HG03521 (cell line): ENCODE measurements around the gene CFAP46.
"Not testable (repeated sequence)": the region's sequence is repeated elsewhere in the genome, so short reads cannot be mapped to it uniquely, and the experiment has no call there.

Source experiments
- ATAC-seq: cut with Tn5 transposase; IDR thresholded peaks from one replicate; pipeline ENCODE4 v1.9.1; 2021; ENCODE audit warnings: mild to moderate bottlenecking, moderate library complexity; ENCODE audit not compliant: unreplicated experiment

The CFAP46 gene

DNA sequence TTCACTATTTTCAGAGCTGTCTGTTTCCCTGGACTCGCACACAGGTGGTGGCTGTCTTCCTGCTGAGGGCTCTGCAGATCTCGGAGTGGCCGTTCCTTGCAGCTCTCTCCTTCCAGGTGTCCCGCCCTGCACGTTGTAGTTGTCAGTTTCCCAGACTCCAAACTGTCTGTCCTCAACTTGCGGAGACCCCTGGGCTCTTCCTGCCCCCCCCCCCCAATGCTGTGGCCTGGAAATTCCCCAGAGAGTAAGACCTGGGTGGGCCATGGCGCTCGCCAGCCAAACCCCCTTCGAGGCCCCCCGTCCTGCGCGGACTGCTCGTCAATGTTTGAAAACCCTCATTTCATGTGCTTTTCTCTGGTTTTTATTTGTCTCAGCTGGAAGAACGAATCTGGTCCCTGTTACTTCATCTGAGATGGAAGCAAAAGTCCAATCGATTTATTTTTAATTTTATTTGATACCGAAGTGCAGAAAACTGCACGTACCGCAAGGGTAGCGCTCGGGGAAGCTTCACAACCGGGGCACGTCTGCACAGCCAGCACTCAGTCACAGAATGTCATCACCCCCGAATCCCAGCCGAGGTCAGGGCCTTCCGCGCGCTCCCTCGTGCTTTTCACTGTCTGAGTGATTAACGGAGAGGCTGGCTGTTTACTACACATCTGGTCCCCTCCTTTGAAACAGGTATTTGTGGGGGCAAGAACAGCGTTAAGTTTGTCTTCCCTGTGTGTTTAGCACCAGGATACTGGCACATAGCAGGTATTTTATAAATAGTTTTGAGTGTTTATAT is 110.0 kb downstream of the CFAP46 start:
- ATAC-seq, result no peak

DNA sequence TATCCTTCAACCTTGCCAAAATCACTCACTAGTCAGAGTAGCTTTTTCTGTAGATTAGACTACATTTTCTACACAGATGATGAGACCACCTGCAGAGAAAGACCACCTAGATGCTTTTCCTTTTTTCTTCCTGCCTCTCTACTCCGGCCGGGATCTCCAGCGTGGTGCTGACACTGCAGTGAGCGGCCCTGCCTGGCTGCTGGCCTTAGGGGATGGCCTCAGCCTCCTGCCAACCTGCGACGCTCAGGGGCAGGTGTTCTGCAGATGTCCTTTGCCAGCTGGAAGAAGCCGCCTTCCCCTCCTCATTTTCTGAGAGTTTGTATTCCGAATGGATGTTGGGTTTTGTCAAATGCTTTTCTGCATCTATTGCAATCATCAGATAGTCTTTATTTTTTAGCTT is 113.0 kb downstream of the CFAP46 start:
- ATAC-seq, result no peak

DNA sequence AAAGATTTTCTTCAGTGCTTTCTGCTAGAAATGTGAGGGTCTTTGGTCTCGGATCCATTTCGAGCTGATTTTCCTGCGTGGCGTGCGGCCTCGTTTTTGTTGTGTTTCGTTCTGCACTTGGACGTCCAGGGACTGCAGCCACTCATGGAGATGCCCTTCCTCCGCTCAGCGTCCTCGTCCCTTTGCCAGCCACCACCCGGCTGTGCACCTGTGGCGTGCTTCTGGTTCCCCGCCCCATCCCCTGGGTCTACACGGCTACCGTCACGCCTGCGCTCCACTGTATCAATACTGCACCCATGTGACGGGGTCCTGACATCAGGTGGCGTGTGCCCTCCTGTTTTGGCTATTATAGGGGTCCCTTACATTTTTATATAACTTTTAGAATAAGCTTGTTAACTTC is 113.7 kb downstream of the CFAP46 start:
- ATAC-seq, result no peak

DNA sequence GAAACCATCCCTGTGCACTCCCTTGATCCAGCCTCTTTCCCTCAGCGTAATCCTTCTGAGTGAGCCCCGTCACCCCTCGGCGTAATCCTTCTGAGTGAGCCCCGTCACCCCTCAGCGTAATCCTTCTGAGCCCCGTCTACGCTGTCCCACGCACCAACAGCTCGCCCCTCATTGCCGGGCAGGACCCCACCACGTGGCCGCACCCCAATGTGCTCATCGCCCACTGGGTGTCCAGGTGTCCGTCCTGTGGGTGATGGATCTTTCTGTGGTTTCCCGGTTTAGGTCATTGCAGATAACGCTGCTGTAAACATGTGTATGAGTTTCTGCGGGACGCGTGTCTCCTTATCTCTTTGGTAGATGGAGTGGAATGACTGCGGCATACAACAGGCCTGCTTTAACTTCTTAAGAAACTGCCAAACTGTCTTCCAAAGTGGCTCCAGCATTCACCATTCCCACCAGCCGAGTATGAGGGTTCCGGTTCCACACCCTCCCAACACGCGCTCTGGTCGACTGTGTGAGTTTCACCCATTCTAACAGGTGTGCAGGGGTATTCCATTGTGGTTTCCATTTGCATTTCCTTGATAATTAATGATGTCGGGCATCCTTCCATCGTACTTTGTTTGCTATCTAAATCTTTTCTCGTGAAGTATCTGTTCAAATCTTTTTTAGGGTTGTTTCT is 114.4 kb downstream of the CFAP46 start:
- ATAC-seq, result no peak

DNA sequence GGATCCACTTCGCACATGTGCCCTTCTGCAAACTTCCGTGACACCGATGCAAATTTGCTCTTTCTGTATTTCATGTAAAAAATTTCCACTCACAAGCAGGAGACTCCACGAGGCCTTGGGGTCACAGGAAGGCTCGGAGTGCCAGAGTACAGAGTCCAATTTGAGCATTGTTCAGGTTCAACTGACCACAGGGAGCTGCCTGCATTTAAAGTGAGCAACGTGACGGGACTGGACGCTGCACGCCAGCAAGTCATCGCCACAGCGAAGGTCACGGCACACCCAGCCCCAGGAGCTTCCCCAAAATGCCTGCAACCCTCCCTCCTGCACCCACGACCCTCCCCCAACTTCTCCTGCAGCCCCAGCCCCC is 115.0 kb downstream of the CFAP46 start:
- ATAC-seq, result no peak

DNA sequence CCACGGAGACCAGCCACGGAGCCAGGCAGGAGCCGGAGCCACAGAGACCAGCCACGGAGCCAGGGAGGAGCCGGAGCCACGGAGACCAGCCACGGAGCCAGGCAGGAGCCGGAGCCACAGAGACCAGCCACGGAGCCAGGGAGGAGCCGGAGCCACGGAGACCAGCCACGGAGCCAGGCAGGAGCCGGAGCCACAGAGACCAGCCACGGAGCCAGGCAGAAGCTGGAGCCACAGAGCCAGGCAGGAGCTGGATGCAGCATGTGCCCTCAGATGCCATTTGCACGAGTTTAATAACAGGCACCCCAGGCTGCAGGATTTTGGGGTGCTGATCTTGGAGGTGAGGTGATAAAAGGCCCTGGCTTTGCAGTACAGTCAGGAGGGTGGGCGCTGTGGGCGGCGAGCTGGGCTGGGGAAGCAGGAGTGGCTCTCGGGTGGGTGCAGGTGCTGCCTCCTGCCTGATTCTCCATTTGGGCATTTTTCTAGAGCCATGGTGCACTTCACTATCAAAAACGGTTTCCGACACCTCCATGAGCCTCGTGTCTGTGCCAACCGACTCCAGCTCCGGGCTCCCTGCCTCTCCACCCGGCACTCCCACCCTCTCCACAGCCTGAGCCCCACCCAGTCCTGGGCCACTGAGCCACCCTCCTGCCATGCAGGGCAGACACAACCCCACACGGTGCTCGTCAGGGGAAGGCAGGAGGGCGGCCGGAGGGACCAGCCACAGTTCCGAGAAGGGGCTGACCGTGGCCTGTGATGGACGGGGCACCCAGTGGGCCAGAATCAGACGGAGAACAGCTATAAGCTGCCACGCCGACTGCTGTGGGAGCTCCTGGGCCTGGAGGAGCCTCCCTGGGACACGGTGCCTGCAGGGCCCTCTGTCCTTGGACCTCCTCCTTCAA is 115.6 kb downstream of the CFAP46 start:
- no peak for ATAC-seq

DNA sequence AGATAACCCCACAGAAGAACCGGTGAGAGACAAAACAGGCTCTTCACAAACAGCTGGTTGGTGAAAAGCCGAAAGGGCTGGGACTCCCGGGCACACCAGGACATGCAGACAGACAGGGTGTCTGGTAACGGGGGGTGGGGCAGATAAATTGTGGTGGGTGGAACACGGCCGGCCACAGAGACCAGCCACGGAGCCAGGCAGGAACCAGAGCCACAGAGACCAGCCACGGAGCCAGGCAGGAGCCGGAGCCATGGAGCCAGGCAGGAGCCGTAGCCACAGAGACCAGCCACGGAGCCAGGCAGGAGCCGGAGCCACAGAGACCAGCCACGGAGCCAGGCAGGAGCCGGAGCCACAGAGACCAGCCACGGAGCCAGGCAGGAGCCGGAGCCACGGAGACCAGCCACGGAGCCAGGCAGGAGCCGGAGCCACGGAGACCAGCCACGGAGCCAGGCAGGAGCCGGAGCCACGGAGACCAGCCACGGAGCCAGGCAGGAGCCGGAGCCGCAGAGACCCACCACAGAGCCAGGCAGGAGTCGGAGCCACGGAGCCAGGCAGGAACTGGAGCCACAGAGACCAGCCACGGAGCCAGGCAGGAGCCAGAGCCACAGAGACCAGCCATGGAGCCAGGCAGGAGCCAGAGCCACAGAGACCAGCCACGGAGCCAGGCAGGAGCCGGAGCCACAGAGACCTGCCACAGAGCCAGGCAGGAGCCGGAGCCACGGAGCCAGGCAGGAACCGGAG is 116.4 kb downstream of the CFAP46 start:
- ATAC-seq, result not testable (repeated sequence)

DNA sequence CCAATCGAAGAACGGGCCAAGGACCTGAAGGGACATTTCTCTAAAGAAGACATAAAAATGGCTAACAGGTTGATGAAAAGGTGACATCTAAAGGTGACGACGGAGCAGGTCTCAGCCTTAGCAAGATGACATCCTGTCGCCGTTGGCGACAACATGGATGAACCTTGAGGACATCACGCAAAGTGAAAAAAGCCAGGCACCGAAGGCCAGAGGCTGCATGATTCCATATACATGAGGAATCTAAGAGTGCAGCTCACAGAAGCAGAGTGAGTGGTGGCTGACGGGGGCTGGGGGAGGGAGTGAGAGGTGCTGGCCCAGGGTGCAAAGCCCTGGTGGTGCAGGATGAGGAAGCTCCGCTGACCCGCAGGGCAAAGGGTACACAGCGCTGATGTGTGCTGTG is 122.3 kb downstream of the CFAP46 start:
- ATAC-seq, result no peak

DNA sequence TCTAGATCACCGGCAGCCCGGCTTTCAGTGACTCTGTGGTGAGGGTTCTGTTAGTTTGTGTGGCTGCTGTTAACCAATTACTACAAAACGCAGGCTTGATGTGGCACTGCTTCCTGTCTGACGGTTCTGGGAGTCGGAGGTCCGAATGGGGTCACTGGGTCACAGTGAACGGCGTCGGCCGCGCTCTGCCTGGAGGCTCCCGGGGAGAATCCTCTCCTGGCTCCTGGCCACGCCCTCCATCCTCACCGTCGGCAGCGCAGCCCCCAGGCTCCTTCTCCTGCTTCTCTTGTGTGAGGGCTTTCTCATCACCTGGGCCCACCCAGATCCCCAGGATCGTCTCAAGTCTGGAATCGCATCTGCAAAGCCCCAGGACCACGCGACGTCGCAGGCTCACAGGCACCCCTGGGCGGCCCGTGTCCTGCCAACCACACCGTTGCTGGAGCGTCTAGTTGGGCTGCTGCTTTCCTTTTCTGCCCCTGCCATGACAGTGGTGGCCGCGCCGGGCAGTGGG is 124.6 kb downstream of the CFAP46 start:
- ATAC-seq, result no peak

DNA sequence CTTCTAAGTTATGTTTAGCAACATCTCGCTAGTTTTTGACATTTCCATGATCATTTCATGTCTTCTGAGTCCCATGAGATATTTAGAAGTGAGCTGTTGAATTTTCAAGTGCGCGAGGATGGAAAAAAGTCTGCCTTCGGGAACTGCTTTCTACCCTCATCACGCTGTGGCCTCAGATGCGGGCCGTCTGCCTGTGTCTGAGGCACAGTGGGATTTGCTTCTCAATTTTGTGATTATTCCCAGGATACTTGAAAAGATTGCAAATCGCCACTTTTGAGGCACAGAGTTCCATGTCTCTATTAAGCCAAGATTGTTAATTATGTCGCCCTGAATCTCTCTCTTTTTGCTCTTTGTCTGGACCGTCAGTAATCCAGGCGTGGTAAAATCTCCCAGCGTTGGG is 125.7 kb downstream of the CFAP46 start:
- no peak for ATAC-seq

DNA sequence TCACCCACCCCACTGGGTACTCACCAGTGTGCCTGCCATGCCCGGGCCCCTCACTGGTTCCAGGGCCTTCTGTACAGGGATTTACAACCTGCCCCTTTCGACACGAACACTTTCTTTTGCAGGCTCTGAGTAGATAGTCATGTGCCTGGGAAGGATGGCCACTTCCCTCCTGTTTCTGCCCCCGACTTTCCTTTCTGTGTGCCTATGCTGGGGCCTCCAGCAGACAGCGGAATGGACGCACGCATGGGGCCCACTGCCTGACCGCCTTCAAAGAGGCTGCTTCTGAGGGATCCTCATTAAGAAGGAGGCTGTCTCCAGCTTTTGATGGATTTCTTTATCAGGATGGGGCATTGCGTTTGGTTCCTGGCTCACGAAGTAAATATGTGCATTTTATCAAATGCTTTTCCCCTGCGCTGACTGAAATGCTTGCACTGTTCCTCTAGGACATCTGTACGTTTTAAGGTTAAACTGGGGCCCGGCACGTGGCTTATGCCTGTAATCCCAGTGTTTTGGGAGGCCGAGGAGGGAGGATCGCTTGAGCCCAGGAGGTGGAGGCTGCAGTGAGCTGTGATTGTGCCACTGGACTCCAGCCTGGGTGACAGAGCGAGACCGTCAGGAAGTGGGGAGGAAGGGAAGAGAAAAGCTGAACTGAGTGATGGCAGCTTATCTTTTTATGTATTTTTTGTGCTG is 127.1 kb downstream of the CFAP46 start:
- no peak for ATAC-seq

DNA sequence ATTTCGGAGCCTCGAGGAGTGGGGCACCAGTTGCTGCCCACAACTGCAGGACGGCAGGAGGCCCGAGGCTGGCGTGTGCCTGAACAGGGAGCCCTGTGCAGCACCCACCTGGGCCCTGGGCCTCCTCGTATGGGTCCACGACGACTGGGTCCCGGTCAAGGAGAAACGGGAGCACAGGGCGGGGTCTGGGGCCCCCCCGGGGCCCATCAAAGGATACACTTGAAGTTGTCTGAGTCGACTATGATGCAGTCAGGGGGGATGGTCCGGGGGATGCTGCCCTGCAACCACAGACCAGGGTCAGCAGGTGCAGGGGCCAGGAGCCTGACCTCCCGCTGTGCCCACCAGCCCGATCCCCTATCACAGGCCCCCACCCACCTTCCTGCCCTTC is 127.9 kb downstream of the CFAP46 start:
- ATAC-seq, result no peak

DNA sequence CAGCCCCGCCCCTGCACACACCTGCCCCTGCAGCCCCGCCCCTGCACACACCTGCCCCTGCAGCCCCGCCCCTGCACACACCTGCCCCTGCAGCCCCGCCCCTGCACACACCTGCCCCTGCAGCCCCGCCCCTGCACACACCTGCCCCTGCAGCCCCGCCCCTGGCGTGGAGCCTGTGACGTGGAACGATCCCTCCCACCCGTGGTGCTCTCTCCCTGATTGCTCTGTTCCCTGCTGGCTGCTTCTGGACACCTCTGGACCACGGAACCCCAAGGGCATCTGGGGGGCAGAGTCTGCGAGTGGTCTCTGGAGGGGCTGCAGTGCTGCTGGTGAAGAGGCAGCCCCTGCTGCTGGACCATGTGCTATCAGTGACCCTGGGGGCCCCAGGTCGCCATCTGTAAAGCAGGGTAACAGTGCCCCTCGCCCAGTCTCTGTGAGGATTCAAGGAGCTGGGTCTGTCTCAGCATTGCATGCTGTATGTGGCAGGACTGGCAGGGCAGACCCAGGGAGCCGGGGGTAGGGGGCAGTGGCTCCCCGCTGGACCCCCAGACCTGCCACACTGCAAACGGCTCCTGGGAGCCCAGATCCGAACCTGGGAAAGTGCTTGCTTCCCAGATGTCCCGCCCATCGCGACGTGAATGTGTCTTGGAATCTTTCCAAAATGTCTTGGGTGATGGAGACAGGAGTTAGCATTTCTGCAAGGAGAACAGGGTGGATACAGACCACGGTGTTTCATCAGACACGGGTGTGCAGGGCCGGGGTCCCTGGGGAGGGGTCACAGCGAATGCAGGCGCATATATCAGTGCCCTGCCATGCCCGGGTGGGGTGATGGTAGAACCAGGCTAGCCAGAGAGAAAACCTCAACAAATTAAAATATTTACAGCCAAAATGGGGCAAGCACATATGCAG is 128.6 kb downstream of the CFAP46 start:
- no peak for ATAC-seq

DNA sequence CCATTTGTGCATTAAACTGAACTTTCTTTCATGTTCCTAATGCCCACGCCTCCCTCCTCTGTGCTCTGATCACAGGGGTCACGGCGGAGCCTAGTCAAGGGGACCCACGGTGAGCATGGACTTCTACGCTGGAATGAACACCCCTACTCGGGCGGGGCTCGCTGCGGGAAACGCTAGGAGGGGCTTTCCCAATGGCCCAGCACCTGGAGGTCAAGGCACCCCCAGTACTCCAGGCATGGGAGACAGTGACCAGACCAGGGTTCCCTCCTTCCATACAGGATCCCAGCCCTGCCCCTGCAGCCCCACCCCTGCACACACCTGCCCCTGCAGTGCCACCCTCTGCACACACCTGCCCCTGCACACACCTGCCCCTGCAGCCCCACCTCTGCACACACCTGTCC is 129.4 kb downstream of the CFAP46 start:
- no peak for ATAC-seq

DNA sequence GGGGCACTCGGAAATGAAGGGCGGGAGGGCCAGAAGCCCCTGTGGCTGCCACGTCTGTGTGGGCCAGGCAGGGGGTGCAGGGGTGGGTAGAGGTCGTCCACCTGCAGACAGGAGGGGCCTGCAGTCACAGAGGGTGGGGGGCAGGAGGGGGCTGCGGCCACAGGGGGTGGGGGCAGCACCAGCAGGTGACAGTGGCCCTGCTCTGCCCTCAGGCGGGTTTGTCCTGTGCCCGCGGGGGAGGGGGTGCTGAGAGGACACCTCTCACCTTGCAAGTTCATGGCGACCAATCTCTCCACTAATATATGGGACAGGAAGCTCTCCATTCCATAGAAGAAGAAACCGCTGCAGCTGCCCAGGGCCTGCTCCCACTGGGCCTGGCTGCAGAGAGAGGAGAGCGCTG is 129.8 kb downstream of the CFAP46 start:
- no peak for ATAC-seq

DNA sequence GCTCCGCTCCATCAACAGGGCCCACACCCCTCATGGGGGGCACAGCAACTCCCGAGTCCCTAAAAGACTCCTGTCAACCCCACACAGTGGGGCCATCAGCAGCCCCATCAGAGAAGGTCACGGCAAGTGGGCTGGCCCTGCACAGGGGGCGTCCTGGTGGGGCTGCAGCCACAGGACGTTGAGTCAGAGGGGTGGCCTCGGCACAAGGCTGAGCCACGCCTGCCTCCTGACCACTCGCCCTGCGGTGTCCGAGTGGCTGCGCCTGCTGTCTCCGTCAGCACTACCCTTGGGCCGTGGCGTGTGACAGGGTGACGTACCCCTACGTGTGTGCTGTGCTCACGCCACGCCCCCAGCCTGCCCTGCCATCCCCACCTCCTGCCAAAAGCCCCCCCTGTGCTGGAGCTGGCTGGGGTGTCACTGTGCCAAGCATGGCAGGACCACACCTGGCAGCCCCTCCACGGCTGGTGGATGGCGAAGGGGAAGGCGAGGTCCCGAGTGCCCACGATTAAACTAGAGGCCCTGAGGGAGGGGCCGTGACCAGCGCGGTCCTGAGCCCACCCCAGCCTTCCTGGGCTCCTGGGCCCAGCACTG is 130.4 kb downstream of the CFAP46 start:
- ATAC-seq, result no peak

DNA sequence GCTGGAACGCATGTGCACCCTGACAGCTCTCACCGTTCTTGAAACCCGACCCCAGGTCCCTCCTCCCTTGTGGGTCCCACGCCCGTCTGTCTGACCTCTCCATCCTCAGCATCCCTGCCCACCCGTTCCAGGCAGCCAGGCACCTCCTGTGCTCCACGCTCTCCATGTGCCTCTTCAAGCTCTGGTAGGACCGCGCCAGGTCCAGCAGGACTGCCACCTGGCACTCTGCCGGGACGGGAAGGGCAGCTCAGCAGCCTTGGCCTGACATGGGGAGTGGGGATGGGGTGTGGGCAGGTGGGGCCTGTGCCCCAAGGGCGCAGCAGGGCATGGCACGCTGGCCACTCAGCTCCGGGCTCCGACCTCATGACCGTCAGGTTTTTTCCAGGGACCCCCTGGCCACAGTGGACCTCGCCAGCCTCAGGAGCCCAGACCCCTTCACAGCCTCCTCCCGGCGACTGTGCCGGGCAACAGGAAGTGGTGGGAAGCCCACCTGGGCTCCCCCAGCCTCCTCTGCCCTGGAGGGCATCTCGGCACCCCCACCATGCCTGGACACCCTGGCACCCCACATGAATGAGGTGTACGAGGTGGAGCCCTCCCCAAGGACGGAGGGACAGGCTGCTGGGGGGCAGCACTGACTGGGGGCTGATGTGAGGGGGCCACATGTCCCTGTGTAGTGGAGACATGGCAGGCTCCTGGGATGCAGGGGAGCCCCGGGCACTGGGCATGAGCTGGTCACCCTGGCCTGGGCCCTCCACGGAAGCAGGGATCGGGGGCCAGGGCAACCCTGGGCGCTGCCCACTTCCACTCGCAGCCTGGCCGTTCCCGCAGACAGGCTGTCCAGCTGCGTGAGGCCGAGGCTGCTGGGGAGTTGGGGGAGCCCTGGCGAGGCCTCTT is 131.3 kb downstream of the CFAP46 start:
- no peak for ATAC-seq
